Karpas-422 (cell line): Measurements from ENCODE around the gene TMEM219. TPM values are rescaled to one million over a fixed set of nuclear protein-coding genes. Genes with fewer than 3 reads are reported as not detected.

Source experiments
- DNase-seq: peaks from one replicate; pipeline ENCODE4 v3.0.0-alpha.2; 2015
- H2AFZ ChIP-seq: fragments of 200-600 bp; sonication (generic); 2 replicates; pipeline ENCODE4 v1.6.1; 2014; ENCODE audit warnings: antibody characterized with exemption, low read length, mixed read lengths
- H3K27ac ChIP-seq: fragments of 200-600 bp; sonication (generic); 2 replicates; pipeline ENCODE4 v1.5.1; 2014; ENCODE audit warnings: mild to moderate bottlenecking, low read length, moderate library complexity
- H3K27me3 ChIP-seq: fragments of 200-600 bp; sonication (generic); 2 replicates; pipeline ENCODE4 v1.6.1; 2014; ENCODE audit warnings: low read length, mixed read lengths
- H3K36me3 ChIP-seq: fragments of 200-600 bp; sonication (generic); 2 replicates; pipeline ENCODE4 v1.6.1; 2014; ENCODE audit warnings: low read length, mixed read lengths; ENCODE audit not compliant: insufficient read depth
- H3K4me1 ChIP-seq: fragments of 200-600 bp; sonication (generic); 2 replicates; pipeline ENCODE4 v1.6.1; 2014; ENCODE audit warnings: mild to moderate bottlenecking, low read length, mixed read lengths
- H3K4me2 ChIP-seq: fragments of 200-600 bp; sonication (generic); 2 replicates; pipeline ENCODE4 v1.6.1; 2014; ENCODE audit warnings: low read length, low read depth, mild to moderate bottlenecking; ENCODE audit not compliant: poor library complexity, severe bottlenecking
- H3K4me3 ChIP-seq: fragments of 200-600 bp; sonication (generic); 2 replicates; pipeline ENCODE4 v1.5.1; 2014; ENCODE audit warnings: mild to moderate bottlenecking, antibody characterized with exemption, low read length, mixed read lengths
- H3K79me2 ChIP-seq: fragments of 200-600 bp; sonication (generic); 2 replicates; pipeline ENCODE4 v1.6.1; 2014; ENCODE audit warnings: mild to moderate bottlenecking, low read length, mixed read lengths
- H3K9ac ChIP-seq: fragments of 200-600 bp; sonication (generic); 2 replicates; pipeline ENCODE4 v1.6.0; 2014; ENCODE audit warnings: low read length
- H3K9me2 ChIP-seq: fragments of 200-600 bp; sonication (generic), shearing (Covaris generic); replicated peaks from 2 replicates; pipeline ENCODE4 v1.6.0; 2014; ENCODE audit warnings: mild to moderate bottlenecking, low read length, moderate library complexity; ENCODE audit not compliant: insufficient read depth
- H3K9me3 ChIP-seq: fragments of 300-700, 200-600 bp; sonication (generic); 2 replicates; pipeline ENCODE4 v1.6.1; 2014; ENCODE audit warnings: low read length, mixed read lengths
- H4K20me1 ChIP-seq: fragments of 200-600 bp; sonication (generic); 2 replicates; pipeline ENCODE4 v1.6.1; 2014; ENCODE audit warnings: mild to moderate bottlenecking, antibody characterized with exemption, low read length, low read depth; ENCODE audit not compliant: insufficient read depth
- total RNA-seq: library from RNA; depleted of rRNA; stranded (reverse); fragments of >200 nt; shearing (Covaris generic); gene quantifications from 2 replicates; pipeline ENCODE4 v1.2.3, GENCODE V29; 2014; ENCODE audit warnings: low replicate concordance

Gene TMEM219
- total RNA-seq, 1 experiment from 2014 or later: 120 TPM

DNA sequence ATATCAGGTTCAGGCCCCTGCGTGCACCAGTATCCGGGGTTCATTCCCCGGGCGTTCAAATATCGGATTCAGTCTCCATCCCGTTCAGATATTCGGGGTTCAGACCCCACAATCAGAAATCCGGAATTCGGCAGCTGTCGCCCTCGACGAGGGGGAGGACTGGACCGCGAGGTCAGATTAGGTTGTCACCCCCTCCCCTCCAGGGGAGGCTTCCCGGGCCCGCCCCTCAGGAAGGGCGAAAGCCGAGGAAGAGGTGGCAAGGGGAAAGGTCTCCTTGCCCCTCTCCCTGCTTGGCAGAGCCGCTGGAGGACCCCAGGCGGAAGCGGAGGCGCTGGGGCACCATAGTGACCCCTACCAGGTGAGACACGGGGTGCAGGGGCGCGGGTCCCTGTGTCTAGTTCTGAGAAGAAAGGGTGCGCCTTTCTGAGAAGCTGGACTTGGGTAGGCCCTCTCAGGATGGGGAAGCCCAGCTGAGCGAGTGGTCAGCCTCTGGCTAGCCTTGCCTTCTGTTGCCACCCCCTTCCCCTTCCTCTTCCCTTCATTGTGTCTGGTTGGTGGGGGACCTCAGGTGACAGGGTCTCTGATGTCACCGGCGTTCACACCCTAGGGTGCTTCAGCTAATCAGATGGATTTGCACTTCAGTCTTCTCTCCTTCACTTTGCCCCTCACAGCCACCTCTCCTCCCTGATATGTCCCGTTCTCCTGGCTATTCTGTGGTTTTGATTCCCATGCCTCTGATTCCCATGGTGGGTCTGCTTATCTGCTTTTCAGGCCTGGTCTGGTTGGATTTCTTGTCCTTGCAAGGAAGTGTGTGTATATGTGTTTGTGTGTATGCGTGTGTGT is 12.6 kb downstream of the TMEM219 start:
- Histone ChIP-seq H3K4me2 (peak overlapping the region; percentile 85), H4K20me1 (peaks cover 22% of the 10 kb centered on the region; the same call in 1 of the 2 replicates), H3K9ac (peak overlapping the region; percentile 79), H3K27me3 (no peaks in the 10 kb centered on the region), H3K36me3 (peaks cover 15% of the 10 kb centered on the region), H3K4me3 (peak overlapping the region; percentile 89), H2AFZ (no peak overlapping the region), H3K27ac (peak overlapping the region; percentile 35), H3K4me1 (peaks cover 25% of the 10 kb centered on the region), H3K9me3 (no peaks in the 10 kb centered on the region), H3K9me2 (no peaks in the 10 kb centered on the region), H3K79me2 (peaks cover 45% of the 10 kb centered on the region)
- DNase-seq: peak; percentile 69

DNA sequence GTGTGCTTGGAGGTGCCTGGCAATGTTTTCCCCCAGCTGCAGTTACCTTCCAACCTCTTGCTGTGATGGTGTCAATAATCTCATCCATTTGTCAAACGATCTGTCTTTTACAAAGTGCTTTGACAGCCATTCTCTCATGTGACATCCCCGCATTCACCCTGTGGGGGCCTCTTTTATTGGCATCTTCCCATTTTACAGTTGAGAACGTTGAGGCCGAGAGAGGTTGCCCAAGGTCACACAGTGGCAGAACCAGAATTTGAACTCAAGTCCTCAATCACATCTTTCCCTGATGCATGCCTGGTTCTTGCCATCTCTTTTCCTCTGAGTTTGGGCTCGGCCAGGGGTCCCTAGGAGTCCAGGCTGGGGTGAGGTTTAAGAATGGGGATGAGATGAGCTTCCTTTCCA is 13.3 kb downstream of the TMEM219 start:
- Histone ChIP-seq H3K4me2 (peak overlapping the region; percentile 85), H3K27ac (0 out of 2 replicates have a peak overlapping the region, but pooled peaks have one; percentile 4), H3K36me3 (peaks cover 20% of the 10 kb centered on the region), H2AFZ (no peak overlapping the region), H3K79me2 (peaks cover 45% of the 10 kb centered on the region), H3K9ac (peak overlapping the region; percentile 79), H3K27me3 (no peaks in the 10 kb centered on the region), H4K20me1 (peaks cover 22% of the 10 kb centered on the region; the same call in 1 of the 2 replicates), H3K4me3 (peak overlapping the region; percentile 89), H3K9me2 (no peaks in the 10 kb centered on the region), H3K4me1 (peaks cover 25% of the 10 kb centered on the region), H3K9me3 (no peaks in the 10 kb centered on the region)
- no peak for DNase-seq

DNA sequence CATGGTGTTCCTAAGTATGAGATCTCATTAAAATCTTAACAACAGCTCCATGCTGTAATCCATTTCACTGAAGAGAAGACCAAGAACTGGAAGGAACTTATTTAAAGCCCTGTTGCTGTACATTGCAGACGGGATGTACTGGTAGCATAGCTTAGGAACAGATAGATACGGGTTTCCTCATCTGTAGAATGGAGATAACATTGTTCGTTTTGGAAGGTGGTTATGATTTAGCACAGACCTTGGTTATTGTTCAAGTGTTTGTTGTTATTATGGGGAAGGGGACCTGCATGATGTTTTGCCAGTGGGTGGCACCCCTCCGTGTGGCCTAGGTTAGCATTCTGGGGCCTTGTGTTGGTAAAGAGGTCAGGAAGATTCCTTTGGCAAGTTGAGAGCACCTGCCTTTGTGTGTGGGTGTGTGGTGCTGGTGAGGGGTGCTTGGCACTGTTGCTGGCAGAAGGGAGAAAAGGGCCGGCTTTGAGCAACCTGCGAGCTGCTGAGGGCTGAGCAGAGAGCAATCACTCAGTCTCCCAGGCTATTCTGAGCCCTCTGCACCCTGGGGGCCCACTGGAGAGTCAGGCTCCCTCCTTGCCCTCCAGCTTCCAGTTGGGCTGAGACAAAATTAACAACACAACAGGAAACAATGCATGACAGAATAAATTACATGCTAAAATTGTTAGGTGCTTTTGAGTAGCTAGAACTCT is 14.1 kb downstream of the TMEM219 start:
- peak overlapping the region; percentile 79 for H3K9ac ChIP-seq
- peaks cover 25% of the 10 kb centered on the region for H3K4me1 ChIP-seq
- no peaks in the 10 kb centered on the region for H3K27me3 ChIP-seq
- peak overlapping the region; percentile 85 for H3K4me2 ChIP-seq
- no peaks in the 10 kb centered on the region for H3K9me3 ChIP-seq
- no peaks in the 10 kb centered on the region for H3K9me2 ChIP-seq
- H3K4me3 ChIP-seq: peak overlapping the region; percentile 89
- H3K79me2 ChIP-seq: peaks cover 45% of the 10 kb centered on the region
- peaks cover 22% of the 10 kb centered on the region; the same call in 1 of the 2 replicates for H4K20me1 ChIP-seq
- no peak overlapping the region for H2AFZ ChIP-seq
- no peak for DNase-seq
- H3K27ac ChIP-seq: peak overlapping the region; percentile 4; the same call in 1 of the 2 replicates
- H3K36me3 ChIP-seq: peaks cover 28% of the 10 kb centered on the region

DNA sequence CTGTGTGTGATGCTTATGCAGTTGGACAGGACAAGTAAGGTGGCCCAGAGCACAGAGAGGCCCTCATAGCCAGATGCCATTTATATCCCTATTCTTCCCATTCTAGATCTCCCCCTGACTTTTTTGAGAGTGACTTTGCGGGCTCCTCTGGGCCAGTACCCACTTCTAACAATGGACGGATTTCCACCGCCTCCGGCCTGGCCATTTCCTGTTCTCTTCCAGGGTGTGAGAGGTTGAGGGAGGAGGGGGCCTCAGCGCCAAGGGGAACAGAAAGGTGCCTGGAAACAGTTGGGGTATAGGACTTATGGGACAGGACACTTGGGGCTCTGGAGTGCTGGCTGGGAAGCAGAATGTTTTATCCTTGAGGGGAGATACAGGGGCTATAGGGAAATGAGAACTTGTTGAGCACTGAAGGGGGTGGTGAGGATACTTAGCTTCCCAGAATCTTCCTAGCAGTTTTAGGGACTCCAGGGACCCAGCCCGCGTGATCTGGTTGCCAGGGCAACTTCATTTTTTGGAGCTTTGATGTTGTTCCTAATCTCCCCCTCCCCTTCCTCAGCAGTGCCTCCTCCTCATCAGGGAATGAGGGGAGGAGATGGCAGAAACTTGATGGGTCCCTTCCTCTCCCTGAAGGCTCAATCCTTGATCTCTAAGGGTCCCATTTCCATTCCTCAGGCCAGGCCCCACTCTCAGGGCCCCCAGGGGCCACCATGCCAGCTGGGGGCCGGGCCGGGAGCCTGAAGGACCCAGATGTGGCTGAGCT is 15.4 kb downstream of the TMEM219 start:
- H3K27ac ChIP-seq: no peak overlapping the region
- H3K4me3 ChIP-seq: no peak overlapping the region
- no peaks in the 10 kb centered on the region for H3K9me2 ChIP-seq
- peaks cover 28% of the 10 kb centered on the region for H3K36me3 ChIP-seq
- H3K9me3 ChIP-seq: no peaks in the 10 kb centered on the region
- peaks cover 22% of the 10 kb centered on the region; the same call in 1 of the 2 replicates for H4K20me1 ChIP-seq
- H2AFZ ChIP-seq: no peak overlapping the region
- H3K79me2 ChIP-seq: peaks cover 45% of the 10 kb centered on the region
- H3K4me1 ChIP-seq: peaks cover 25% of the 10 kb centered on the region
- no peaks in the 10 kb centered on the region for H3K27me3 ChIP-seq
- peak overlapping the region; percentile 79; the same call in 1 of the 2 replicates for H3K9ac ChIP-seq
- no peak for DNase-seq
- H3K4me2 ChIP-seq: peak overlapping the region; percentile 85

DNA sequence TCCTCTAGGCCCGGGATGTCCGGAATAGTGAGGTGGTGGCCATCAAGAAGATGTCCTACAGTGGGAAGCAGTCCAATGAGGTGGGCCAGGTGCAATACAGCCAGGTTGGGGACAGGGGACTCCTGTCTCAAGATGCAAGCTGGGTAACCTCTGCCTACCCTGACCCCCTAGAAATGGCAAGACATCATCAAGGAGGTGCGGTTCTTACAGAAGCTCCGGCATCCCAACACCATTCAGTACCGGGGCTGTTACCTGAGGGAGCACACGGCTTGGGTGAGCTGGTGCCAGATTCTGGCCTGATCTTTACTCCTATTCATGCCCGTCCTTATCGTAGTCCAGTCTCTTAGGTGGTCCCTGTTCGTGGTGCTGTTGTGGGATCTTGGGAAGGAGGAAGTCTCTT is 16.2 kb downstream of the TMEM219 start:
- peaks cover 22% of the 10 kb centered on the region; the same call in 1 of the 2 replicates for H4K20me1 ChIP-seq
- H3K9me2 ChIP-seq: no peaks in the 10 kb centered on the region
- no peaks in the 10 kb centered on the region for H3K27me3 ChIP-seq
- no peaks in the 10 kb centered on the region for H3K9me3 ChIP-seq
- peaks cover 28% of the 10 kb centered on the region for H3K36me3 ChIP-seq
- H3K4me2 ChIP-seq: no peak overlapping the region
- no peak overlapping the region for H2AFZ ChIP-seq
- H3K4me1 ChIP-seq: peaks cover 25% of the 10 kb centered on the region
- DNase-seq: no peak
- no peak overlapping the region for H3K9ac ChIP-seq
- no peak overlapping the region for H3K27ac ChIP-seq
- H3K4me3 ChIP-seq: no peak overlapping the region
- H3K79me2 ChIP-seq: peaks cover 45% of the 10 kb centered on the region

DNA sequence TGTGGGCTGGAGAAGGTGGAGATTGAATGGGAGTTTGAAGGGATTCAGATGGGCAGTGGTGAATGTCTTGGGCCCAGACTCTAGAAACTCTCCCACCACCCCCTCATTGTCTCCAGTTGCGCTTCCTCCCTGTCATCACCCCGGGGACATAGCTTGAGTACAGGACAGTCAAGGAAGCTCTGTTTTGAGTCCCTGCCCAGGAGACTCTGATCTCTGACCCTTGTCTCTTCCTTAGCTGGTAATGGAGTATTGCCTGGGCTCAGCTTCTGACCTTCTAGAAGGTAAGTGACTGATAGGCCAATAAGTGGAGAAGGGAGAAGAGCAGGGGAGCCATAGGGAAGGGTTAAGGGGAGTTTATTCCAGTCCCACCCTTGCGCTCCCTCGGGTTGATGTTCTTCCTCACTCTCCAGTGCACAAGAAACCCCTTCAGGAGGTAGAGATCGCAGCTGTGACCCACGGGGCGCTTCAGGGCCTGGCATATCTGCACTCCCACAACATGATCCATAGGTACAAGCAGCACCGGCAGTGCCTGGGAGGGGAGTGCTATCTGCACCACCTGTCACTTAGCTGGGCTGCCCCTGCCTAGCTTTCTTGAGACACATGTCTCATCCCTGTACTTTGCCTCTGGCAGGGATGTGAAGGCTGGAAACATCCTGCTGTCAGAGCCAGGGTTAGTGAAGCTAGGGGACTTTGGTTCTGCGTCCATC is 16.8 kb downstream of the TMEM219 start:
- H3K9ac ChIP-seq: no peak overlapping the region
- no peak overlapping the region for H2AFZ ChIP-seq
- no peaks in the 10 kb centered on the region for H3K9me2 ChIP-seq
- no peaks in the 10 kb centered on the region for H3K9me3 ChIP-seq
- H3K4me3 ChIP-seq: no peak overlapping the region
- H3K79me2 ChIP-seq: peaks cover 45% of the 10 kb centered on the region
- no peak for DNase-seq
- H4K20me1 ChIP-seq: peaks cover 22% of the 10 kb centered on the region; the same call in 1 of the 2 replicates
- H3K27me3 ChIP-seq: no peaks in the 10 kb centered on the region
- H3K27ac ChIP-seq: no peak overlapping the region
- peaks cover 28% of the 10 kb centered on the region for H3K36me3 ChIP-seq
- H3K4me1 ChIP-seq: peaks cover 25% of the 10 kb centered on the region
- no peak overlapping the region for H3K4me2 ChIP-seq

DNA sequence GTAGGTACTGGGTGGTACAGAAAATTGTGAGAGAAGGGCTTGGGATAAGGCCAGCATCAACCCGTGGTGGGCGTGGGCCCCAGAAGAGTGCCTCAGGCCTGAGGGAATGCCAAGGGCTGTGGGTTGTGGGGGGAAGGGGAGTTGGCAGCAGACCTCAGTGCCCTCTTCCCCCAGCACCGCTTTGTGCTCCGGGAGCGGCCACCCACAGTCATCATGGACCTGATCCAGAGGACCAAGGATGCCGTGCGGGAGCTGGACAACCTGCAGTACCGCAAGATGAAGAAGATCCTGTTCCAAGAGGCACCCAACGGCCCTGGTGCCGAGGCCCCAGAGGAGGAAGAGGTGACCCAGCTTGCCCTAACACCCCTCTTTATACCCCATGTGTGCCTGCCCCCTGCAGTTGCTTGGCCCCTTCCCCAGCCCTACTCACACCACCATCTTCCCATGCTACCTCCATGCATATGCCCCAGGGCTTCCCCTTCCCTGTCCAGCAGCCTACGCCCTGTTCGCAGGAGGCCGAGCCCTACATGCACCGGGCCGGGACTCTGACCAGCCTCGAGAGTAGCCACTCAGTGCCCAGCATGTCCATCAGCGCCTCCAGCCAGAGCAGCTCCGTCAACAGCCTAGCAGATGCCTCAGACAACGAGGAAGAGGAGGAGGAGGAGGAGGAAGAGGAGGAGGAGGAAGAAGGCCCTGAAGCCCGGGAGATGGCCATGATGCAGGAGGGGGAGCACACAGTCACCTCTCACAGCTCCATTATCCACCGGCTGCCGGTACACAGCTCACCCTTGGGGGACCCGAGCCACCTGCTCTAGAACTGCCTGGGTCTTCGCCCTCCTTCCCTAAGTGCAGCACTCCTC is 20.9 kb downstream of the TMEM219 start:
- Histone ChIP-seq H3K4me1 (no peaks in the 10 kb centered on the region), H3K4me2 (no peak overlapping the region), H3K36me3 (peaks cover 36% of the 10 kb centered on the region), H3K9ac (no peak overlapping the region), H3K27ac (no peak overlapping the region), H2AFZ (no peak overlapping the region), H3K79me2 (peaks cover 4% of the 10 kb centered on the region; the same call in 1 of the 2 replicates), H4K20me1 (no peaks in the 10 kb centered on the region), H3K4me3 (no peak overlapping the region), H3K27me3 (no peaks in the 10 kb centered on the region), H3K9me3 (no peaks in the 10 kb centered on the region), H3K9me2 (no peaks in the 10 kb centered on the region)
- no peak for DNase-seq
